ENCODE results near the gene NRSN2.
"Not testable (repeated sequence)": the region's sequence is repeated elsewhere in the genome, so short reads cannot be mapped to it uniquely, and the experiment has no call there.

The NRSN2 gene

GRCh38 chr20:393296-393695 lies 46.4 kb downstream of the NRSN2 start:
- FAIRE-seq; DNase-seq (ENCODE audit: insufficient read length, low spot score): not testable (repeated sequence)

DNA sequence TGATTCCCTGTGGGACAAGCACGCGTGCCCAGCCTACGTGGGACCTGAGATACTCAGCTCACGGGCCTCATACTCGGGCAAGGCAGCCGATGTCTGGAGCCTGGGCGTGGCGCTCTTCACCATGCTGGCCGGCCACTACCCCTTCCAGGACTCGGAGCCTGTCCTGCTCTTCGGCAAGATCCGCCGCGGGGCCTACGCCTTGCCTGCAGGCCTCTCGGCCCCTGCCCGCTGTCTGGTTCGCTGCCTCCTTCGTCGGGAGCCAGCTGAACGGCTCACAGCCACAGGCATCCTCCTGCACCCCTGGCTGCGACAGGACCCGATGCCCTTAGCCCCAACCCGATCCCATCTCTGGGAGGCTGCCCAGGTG lies 49.3 kb downstream of the NRSN2 start:
- FAIRE-seq (no peak), DNase-seq (ENCODE audit: insufficient read length, low spot score) (no peak)

DNA sequence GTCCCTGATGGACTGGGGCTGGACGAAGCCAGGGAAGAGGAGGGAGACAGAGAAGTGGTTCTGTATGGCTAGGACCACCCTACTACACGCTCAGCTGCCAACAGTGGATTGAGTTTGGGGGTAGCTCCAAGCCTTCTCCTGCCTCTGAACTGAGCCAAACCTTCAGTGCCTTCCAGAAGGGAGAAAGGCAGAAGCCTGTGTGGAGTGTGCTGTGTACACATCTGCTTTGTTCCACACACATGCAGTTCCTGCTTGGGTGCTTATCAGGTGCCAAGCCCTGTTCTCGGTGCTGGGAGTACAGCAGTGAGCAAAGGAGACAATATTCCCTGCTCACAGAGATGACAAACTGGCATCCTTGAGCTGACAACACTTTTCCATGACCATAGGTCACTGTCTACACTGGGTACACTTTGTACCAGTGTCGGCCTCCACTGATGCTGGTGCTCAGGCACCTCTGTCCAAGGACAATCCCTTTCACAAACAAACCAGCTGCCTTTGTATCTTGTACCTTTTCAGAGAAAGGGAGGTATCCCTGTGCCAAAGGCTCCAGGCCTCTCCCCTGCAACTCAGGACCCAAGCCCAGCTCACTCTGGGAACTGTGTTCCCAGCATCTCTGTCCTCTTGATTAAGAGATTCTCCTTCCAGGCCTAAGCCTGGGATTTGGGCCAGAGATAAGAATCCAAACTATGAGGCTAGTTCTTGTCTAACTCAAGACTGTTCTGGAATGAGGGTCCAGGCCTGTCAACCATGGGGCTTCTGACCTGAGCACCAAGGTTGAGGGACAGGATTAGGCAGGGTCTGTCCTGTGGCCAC lies 49.9 kb downstream of the NRSN2 start:
- no peak for DNase-seq (ENCODE audit: insufficient read length, low spot score)
- FAIRE-seq: no peak

GRCh38 chr20:397432-398237 lies 50.7 kb downstream of the NRSN2 start:
- FAIRE-seq (no peak), DNase-seq (ENCODE audit: insufficient read length, low spot score) (no peak)

DNA sequence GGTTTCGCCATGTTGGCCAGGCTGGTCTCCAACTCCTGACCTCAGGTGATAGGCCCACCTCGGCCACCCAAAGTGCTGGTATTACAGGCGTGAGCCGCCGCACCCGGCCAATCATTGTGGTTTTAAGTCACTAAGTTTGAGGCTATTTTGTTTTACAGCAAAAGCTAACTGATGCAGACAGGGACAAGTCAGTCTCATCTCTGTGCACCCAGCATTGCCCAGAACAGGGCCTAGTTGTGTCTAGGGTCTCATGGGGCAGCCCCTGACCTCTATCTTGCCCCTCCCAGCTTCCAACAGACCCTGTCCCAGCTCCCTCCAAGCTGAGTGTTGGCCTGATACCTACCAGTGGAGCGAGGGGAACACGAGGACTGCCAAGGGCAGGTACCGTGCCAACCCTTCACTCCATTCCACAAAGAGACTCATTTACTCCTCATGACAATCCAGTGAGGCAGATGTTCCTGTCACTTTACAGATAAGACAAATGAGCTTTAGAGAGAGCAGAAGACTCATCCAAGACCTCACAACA lies 52.3 kb downstream of the NRSN2 start:
- no peak for FAIRE-seq
- DNase-seq (ENCODE audit: insufficient read length, low spot score): no peak

GRCh38 chr20:400128-400453 lies 53.2 kb downstream of the NRSN2 start:
- DNase-seq (ENCODE audit: insufficient read length, low spot score) (no peak), FAIRE-seq (no peak)

- peak; percentile 23 for FAIRE-seq
Observed at GRCh38 chr20:400454-401275, 53.8 kb downstream of the NRSN2 start.

DNA sequence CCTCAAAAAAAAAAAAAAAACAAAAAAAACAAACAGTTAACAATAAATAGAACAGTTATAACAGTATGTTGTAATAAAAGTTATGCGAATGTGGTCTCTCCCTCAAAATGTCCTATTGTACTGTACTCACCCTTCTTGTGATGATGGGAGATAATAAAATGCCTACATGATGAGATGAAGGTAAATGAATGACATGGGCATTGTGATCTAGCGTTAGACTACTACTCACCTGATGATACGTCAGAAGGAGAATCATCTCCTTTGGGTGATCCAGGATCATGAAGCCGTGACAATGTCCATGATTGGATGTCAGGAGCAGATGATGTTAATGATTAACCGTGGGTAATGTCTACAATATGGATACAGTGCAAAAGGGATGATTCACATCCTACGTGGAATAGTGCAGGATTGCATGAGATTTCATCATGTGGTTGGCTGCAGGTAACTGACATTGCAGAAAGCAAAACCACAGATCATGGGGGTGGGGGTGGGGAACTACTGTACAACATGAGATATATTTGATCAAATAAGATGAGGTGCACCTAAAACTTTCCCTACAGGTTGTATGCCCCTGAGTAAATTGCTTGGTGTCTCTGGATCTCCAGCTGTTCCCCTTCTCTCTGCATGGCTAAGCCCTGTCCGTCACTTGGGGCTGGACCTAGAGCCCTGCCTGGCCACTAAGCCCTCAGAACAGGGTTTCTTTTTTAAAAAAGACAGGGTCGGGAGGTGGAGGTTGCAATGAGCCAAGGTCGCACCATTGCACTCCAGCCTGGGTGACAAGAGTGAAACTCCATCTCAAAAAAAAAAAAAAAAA lies 55.0 kb downstream of the NRSN2 start:
- FAIRE-seq (peak; percentile 71), DNase-seq (ENCODE audit: insufficient read length, low spot score) (no peak)

More at GRCh38 chr20:400454-401275, 53.8 kb downstream of the NRSN2 start:
- no peak for DNase-seq (ENCODE audit: insufficient read length, low spot score)

DNA sequence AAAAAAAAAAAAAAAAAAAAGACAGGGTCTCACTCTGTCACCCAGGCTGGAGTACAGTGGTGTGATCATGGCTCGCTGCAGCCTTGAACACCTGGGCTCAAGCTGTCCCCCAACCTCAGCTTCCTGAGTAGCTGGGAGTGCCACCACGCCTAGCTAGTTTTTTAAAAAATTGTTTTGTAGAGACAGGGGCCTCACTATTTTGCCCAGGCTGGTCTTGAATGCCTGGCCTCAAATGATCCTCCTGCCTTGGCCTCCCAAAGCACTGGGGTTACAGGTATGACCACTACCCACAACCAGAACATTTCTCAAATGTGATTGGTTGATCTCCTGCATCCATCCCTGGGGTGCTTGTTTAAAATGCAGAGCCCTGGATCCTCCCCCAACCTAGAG lies 55.6 kb downstream of the NRSN2 start:
- DNase-seq (ENCODE audit: insufficient read length, low spot score) (no peak), FAIRE-seq (no peak)

GRCh38 chr20:402898-403581 lies 56.1 kb downstream of the NRSN2 start:
- DNase-seq (ENCODE audit: insufficient read length, low spot score) (no peak), FAIRE-seq (no peak)

- FAIRE-seq (no peak), DNase-seq (ENCODE audit: insufficient read length, low spot score) (no peak)
Observed at GRCh38 chr20:403582-403957, 56.7 kb downstream of the NRSN2 start.

- no peak for FAIRE-seq
- no peak for DNase-seq (ENCODE audit: insufficient read length, low spot score)
Observed at GRCh38 chr20:404088-404487, 57.2 kb downstream of the NRSN2 start.

Measured in HTR-8/SVneo (cell line).